ENCODE measurements around the gene SDC4.

The SDC4 gene

GRCh38 chr20:45293041-45294002 is 54.9 kb downstream of the SDC4 start:
- DNase-seq, result peak; percentile 92 to 93

DNA sequence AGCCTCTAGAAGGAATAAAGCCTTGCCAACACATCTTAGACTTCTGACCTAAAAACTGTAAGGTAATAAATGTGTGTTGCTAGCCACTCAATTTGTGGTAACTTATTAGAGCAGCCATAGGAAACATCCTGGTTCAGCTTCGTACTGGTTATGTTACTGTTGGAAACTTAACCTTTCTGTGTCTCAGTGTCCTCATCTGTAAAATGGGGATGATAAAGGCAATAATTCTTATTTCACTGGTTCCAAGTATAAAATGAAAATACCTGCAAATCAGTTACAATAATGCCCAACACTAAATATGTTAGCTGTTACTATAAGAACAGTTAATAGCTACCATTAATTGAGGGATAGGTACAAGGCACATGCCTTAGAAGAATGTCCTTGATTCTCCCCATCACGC is 55.9 kb downstream of the SDC4 start:
- DNase-seq, result no peak

- DNase-seq, result no peak
These were observed 56.7 kb downstream of the SDC4 start for GRCh38 chr20:45291526-45291925.

DNA sequence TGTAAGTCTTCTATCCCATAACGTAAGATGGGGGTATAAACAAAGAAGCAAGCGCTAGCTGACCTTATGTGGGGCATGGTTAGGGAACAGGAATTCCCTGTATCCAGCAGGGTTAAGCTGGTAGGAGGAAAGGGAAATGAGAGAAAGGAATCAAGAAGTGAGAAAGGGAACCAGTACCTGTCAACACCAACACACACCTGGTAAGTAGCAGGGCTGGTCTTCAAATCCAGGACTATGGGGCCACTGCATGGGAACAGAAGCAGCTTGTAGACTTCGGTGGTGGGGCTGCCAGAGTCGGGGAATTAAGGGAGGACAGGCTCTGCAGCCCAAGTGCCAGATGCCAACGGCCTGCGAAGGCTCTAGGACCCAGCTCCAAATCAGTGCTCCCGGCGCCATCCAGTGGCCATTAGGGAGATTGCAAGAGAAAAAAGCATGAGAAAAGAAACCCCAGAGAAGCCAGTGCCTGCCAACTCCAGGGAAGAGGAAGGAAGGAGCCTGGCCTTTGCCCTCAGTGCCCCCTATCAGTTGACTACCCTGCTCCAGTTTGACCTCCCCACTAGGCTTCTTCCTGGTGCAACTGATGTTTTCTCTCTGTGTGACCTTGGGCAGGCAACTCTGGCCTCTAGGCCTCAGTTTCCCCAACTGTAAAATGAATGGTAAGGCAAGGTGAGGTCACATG is 57.4 kb downstream of the SDC4 start:
- peak; percentile 77 for DNase-seq

DNA sequence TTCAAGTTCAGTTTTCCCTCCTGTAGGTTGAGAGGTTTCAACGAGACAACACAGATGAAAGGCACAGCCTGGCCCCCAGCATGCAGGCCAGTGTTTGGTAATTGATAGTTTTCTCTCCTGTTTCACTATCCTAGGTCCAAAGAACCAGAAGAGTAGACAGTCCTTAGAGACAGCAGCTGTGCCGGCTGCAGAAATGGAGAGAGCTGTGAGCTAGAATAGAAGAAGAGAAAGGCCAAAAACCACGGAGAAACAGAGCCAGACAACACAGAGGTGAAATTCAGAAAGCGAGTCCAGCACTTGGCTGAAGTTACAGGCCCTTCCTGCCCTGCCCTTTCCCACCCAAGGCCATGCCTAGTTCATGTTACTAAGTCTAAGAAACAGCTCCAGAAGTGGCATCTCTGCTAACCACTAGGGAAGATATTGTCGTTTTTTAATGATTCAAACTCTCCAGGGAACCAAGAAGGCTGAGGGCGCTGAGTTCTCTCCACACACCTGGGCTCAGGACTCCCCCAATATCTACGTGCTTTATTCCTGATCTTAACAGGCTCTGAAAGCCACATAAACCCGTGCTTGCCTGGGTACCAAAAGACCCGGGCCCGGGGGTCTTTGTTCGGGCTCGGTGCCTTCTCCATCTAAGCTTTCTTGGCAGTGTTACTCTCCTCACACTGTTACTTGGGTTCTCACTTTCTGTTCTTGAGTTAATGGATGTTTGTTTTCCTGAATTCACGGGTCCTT is 58.1 kb downstream of the SDC4 start:
- DNase-seq, result no peak

GRCh38 chr20:45288860-45289259 is 59.4 kb downstream of the SDC4 start:
- DNase-seq, result no peak

DNA sequence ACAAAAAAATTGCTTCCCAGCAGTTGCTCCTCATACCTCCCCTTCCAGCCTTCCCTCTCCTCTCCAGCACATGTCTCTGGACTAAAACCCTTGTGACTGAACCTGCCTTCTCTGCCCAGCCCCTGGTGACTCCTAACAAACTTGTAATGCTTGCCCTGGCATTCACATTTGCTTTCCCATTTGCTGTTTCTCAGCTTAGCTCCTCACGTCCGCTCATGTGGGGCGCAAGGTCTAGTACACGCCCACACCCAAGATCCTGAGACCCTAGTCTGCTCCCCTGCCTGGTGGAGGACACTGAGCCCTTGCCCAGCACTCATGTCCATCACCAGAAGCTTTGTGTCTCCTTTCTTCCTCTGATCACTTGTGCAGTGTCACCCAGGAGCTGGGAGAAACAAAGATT is 59.8 kb downstream of the SDC4 start:
- DNase-seq, result no peak

GRCh38 chr20:45283551-45284057 is 64.6 kb downstream of the SDC4 start:
- DNase-seq, result no peak

GRCh38 chr20:45282700-45283550 is 65.3 kb downstream of the SDC4 start:
- DNase-seq, result no peak

DNA sequence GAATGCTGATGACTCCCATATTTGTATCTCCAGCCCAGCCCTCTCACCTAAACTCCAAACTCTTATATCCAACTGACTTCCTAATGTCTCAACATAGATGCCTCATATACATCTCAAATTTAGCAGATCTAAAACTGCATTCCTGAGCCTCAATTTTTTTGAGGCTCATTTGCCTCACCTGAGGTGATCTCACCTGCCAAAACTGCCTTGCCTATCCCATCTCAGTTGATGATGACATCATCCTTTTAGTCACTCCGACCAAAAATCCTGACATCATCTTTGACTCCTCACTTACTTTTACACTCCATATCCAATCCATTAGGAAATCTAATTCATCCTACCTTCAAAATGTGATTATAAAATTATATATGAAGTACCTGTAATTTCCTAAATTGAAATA is 68.2 kb downstream of the SDC4 start:
- DNase-seq, result no peak

- DNase-seq, result no peak
These were observed 72.9 kb downstream of the SDC4 start for GRCh38 chr20:45275338-45275737.

Data from activated T-cell treated with anti-CD3 and anti-CD28 coated beads, Interleukin-2, amount 50 U/mL, for 48 hours (primary cell).